Measurements from ENCODE around the gene MCM7. TPM values are rescaled to one million over a fixed set of nuclear protein-coding genes. Genes with fewer than 3 reads are reported as not detected.

MCM7 gene
- total and polyA plus RNA-seq, 2 of the 13 experiments (the other 11 are each of a cell fraction or from before 2014, with no cell fraction given): 84.5 to 214 TPM

DNA sequence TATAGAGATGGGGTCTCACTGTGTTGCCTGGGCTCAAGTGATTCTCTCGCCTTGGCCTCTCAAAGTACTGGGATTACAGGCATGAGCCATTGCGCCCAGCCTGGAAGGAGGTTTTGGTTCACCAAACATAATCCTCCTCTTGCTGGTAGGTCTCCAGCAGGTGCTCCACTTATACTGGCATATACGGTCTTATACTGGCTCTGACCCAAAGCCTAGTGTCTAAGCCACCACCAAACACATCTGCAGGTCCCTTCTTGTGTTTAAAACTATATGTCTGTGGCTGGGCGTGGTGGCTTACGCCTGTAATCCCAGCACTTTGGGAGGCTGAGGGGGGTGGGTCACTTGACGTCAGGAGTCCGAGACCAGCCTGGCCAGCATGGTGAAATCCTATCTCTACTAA, 30.9 kb upstream of the MCM7 start:
- Histone ChIP-seq H3K9ac (ENCODE audit: insufficient read depth, low read depth, low read length) (no peak overlapping the region), H3K9me3 (ENCODE audit: low read length) (no peaks in the 10 kb centered on the region), H3K79me2 (ENCODE audit: insufficient read depth, low read length) (no peaks in the 10 kb centered on the region), H3K36me3 (replicated peaks in 1 of 2; ENCODE audit: control insufficient read depth in 1 of 2, insufficient read depth in 2 of 2, low read length in 2 of 2) (no peaks in the 10 kb centered on the region), H3K27me3 (ENCODE audit: control insufficient read depth in 1 of 2, insufficient read depth in 2 of 2, low read length in 2 of 2) (no peaks in the 10 kb centered on the region), H3K27ac (ENCODE audit: extremely low read length, insufficient read depth, low read length) (no peak overlapping the region), H3K4me1 (ENCODE audit: insufficient read depth, low read length) (peaks cover 31% of the 10 kb centered on the region), H3K4me2 (ENCODE audit: low read depth, low read length) (no peak overlapping the region; the same call in 1 of the 2 replicates), H4K20me1 (ENCODE audit: insufficient read depth, low read length) (no peaks in the 10 kb centered on the region), H3K4me3 (replicated peaks in 1 of 3; ENCODE audit: insufficient read depth in 1 of 3, low read depth in 2 of 3, low read length in 3 of 3) (no peak overlapping the region), H2AFZ (ENCODE audit: low read length) (no peak overlapping the region)
- in situ Hi-C loops (cut with HindIII; ENCODE audit: extremely low pct_ligation_motif_present, low pct_unique_long_range_greater_than_20kb) (loop anchor here (5.0 kb wide), 1 partner anchor 80 kb away; no protein-coding TSS in a partner anchor), intact Hi-C loops (cut with micrococcal nuclease; ENCODE audit: unreplicated experiment) (loop anchor here (2.0 kb wide), 1 partner anchor 85 kb away; no protein-coding TSS in a partner anchor)
- 55% methylated on average over 7 of the region's 7 CpGs for WGBS (ENCODE audit: low lambda C conversion rate)
- ATAC-seq: no peak
- ChIA-PET POLR2A (interaction anchor here (1.0 to 1.7 kb wide), 3 partner anchors 17 to 85 kb away, joined by 3 to 6 read pairs (median 4); partner anchors contain the start of genes AP4M1 and LAMTOR4), CTCF (ENCODE audit: low intra/inter-chr PET ratio, low total read pairs) (interaction anchor here (1.1 to 1.9 kb wide), 3 partner anchors 9 to 85 kb away, joined by 3 to 17 read pairs (median 3); no protein-coding TSS in a partner anchor)
- no peak for DNase-seq (ENCODE audit: low spot score)
- TF ChIP-seq, protein P1, sequence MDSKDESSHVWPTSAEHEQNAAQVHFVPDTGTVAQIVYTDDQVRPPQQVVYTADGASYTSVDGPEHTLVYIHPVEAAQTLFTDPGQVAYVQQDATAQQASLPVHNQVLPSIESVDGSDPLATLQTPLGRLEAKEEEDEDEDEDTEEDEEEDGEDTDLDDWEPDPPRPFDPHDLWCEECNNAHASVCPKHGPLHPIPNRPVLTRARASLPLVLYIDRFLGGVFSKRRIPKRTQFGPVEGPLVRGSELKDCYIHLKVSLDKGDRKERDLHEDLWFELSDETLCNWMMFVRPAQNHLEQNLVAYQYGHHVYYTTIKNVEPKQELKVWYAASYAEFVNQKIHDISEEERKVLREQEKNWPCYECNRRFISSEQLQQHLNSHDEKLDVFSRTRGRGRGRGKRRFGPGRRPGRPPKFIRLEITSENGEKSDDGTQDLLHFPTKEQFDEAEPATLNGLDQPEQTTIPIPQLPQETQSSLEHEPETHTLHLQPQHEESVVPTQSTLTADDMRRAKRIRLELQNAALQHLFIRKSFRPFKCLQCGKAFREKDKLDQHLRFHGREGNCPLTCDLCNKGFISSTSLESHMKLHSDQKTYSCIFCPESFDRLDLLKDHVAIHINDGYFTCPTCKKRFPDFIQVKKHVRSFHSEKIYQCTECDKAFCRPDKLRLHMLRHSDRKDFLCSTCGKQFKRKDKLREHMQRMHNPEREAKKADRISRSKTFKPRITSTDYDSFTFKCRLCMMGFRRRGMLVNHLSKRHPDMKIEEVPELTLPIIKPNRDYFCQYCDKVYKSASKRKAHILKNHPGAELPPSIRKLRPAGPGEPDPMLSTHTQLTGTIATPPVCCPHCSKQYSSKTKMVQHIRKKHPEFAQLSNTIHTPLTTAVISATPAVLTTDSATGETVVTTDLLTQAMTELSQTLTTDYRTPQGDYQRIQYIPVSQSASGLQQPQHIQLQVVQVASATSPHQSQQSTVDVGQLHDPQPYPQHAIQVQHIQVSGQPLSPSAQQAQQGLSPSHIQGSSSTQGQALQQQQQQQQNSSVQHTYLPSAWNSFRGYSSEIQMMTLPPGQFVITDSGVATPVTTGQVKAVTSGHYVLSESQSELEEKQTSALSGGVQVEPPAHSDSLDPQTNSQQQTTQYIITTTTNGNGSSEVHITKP (CRISPR knock-in tag; IDR thresholded peaks at IDR 0.05; ENCODE audit: low read depth): no peak
- TF ChIP-seq ZNF264 (CRISPR knock-in tag; IDR thresholded peaks at IDR 0.05): no peak
- TF ChIP-seq SCMH1 (CRISPR knock-in tag; IDR thresholded peaks at IDR 0.05; ENCODE audit: borderline replicate concordance): no peak
- no peak for TF ChIP-seq TCF12 (IDR thresholded peaks at IDR 0.05)
- no peak for TF ChIP-seq TCF12 (CRISPR knock-in tag; IDR thresholded peaks at IDR 0.05)
- TF ChIP-seq DNMT1 (CRISPR knock-in tag; IDR thresholded peaks at IDR 0.05): no peak
- no peak for TF ChIP-seq ATAD3A (CRISPR knock-in tag; IDR thresholded peaks at IDR 0.05)
- no peak for TF ChIP-seq KAT7 (CRISPR knock-in tag; IDR thresholded peaks at IDR 0.05; ENCODE audit: borderline replicate concordance)
- TF ChIP-seq ZNF138 (CRISPR knock-in tag; IDR thresholded peaks at IDR 0.05; ENCODE audit: low read depth): no peak
- TF ChIP-seq RBFOX2 (IDR thresholded peaks at IDR 0.05; ENCODE audit: low read depth, low read length): no peak
- no peak for TF ChIP-seq AKAP8 (CRISPR knock-in tag; IDR thresholded peaks at IDR 0.05)
- no peak for TF ChIP-seq POLR2AphosphoS2 (IDR thresholded peaks at IDR 0.05; ENCODE audit: low read depth, low read length)
- TF ChIP-seq, protein P2, sequence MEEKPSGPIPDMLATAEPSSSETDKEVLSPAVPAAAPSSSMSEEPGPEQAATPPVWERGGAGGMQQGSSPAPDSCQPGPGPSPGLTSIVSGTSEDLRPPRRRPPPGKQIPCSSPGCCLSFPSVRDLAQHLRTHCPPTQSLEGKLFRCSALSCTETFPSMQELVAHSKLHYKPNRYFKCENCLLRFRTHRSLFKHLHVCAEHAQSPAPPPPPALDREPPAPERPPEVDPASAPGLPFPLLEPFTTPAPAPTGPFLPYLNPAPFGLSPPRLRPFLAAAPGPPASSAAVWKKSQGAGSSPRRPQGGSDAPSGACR (CRISPR knock-in tag; IDR thresholded peaks at IDR 0.05): no peak
- no peak for TF ChIP-seq CHCHD3 (CRISPR knock-in tag; IDR thresholded peaks at IDR 0.05)
- no peak for TF ChIP-seq ERF (CRISPR knock-in tag; IDR thresholded peaks at IDR 0.05)
- no peak for TF ChIP-seq ARHGAP35 (CRISPR knock-in tag; IDR thresholded peaks at IDR 0.05; ENCODE audit: borderline replicate concordance)
- TF ChIP-seq XBP1 (CRISPR knock-in tag; IDR thresholded peaks at IDR 0.05): no peak
- TF ChIP-seq SETDB1 (CRISPR knock-in tag; IDR thresholded peaks at IDR 0.05; ENCODE audit: borderline replicate concordance): no peak
- TF ChIP-seq ZFP41 (CRISPR knock-in tag; IDR thresholded peaks at IDR 0.05; ENCODE audit: borderline replicate concordance): no peak
- FAIRE-seq: no peak
- BruUV-seq (replicated peaks): no TSS peak

Data from HepG2 (cell line).